ENCODE data around the gene XPR1. TPM values are rescaled to one million over a fixed set of nuclear protein-coding genes. Genes with fewer than 3 reads are reported as not detected.

The XPR1 gene
- total RNA-seq, 1 experiment from 2014 or later = 30.7 TPM

GRCh38 chr1:180626711-180627110 lies 5.1 kb upstream of the XPR1 start:
- BruUV-seq (replicated peaks) = no TSS peak
- Histone ChIP-seq H3K9me3 (ENCODE audit: low read depth, low read length, poor library complexity, severe bottlenecking) (no peaks in the 10 kb centered on the region), H3K36me3 (ENCODE audit: insufficient read depth, low read length, poor library complexity, severe bottlenecking) (no peaks in the 10 kb centered on the region), H3K27ac (ENCODE audit: low read depth, low read length, poor library complexity, severe bottlenecking) (no peak overlapping the region), H3K4me3 (ENCODE audit: low read depth, low read length, poor library complexity, severe bottlenecking) (no peak overlapping the region), H3K27me3 (replicated peaks; ENCODE audit: insufficient read depth, low read depth, low read length, poor library complexity) (no peaks in the 10 kb centered on the region), H3K4me1 (ENCODE audit: insufficient read depth, low read length, poor library complexity, severe bottlenecking) (peaks cover 8% of the 10 kb centered on the region)
- CTCF ChIA-PET = no interaction called here
- POLR2A ChIA-PET (ENCODE audit: low non-redundant PET) = no interaction called here
- DNase-seq (ENCODE audit: low spot score) = no peak
- intact Hi-C loops (cut with micrococcal nuclease; ENCODE audit: unreplicated experiment) = no loop called here
- TF ChIP-seq CTCF (conservative IDR thresholded peaks at IDR 0.05; ENCODE audit: low read depth, low read length) (no peak), EZH2 (IDR thresholded peaks at IDR 0.05; ENCODE audit: borderline replicate concordance, low read depth, low read length, poor library complexity, severe bottlenecking) (no peak)

- H3K27ac ChIP-seq (ENCODE audit: low read depth, low read length, poor library complexity, severe bottlenecking) = no peak overlapping the region
- CTCF ChIA-PET = no interaction called here
- TF ChIP-seq CTCF (conservative IDR thresholded peaks at IDR 0.05; ENCODE audit: low read depth, low read length) = no peak
- no peak for TF ChIP-seq EZH2 (IDR thresholded peaks at IDR 0.05; ENCODE audit: borderline replicate concordance, low read depth, low read length, poor library complexity, severe bottlenecking)
- H3K36me3 ChIP-seq (ENCODE audit: insufficient read depth, low read length, poor library complexity, severe bottlenecking) = no peaks in the 10 kb centered on the region
- POLR2A ChIA-PET (ENCODE audit: low non-redundant PET) = no interaction called here
- BruUV-seq (replicated peaks) = no TSS peak
- intact Hi-C loops (cut with micrococcal nuclease; ENCODE audit: unreplicated experiment) = no loop called here
- H3K4me3 ChIP-seq (ENCODE audit: low read depth, low read length, poor library complexity, severe bottlenecking) = no peak overlapping the region
- no peaks in the 10 kb centered on the region for H3K9me3 ChIP-seq (ENCODE audit: low read depth, low read length, poor library complexity, severe bottlenecking)
- DNase-seq (ENCODE audit: low spot score) = no peak
- peaks cover 8% of the 10 kb centered on the region for H3K4me1 ChIP-seq (ENCODE audit: insufficient read depth, low read length, poor library complexity, severe bottlenecking)
- H3K27me3 ChIP-seq (replicated peaks; ENCODE audit: insufficient read depth, low read depth, low read length, poor library complexity) = no peaks in the 10 kb centered on the region
Observed at GRCh38 chr1:180627411-180627810, 4.4 kb upstream of the XPR1 start.

GRCh38 chr1:180628646-180629045 lies 3.2 kb upstream of the XPR1 start:
- POLR2A ChIA-PET (ENCODE audit: low non-redundant PET) = interaction anchor here (0.7 kb wide), 1 partner anchor 220 kb away, joined by 3 read pairs; no protein-coding TSS in a partner anchor
- Histone ChIP-seq H3K4me3 (ENCODE audit: low read depth, low read length, poor library complexity, severe bottlenecking) (no peak overlapping the region), H3K9me3 (ENCODE audit: low read depth, low read length, poor library complexity, severe bottlenecking) (no peaks in the 10 kb centered on the region), H3K36me3 (ENCODE audit: insufficient read depth, low read length, poor library complexity, severe bottlenecking) (no peaks in the 10 kb centered on the region), H3K4me1 (ENCODE audit: insufficient read depth, low read length, poor library complexity, severe bottlenecking) (peaks cover 18% of the 10 kb centered on the region), H3K27ac (ENCODE audit: low read depth, low read length, poor library complexity, severe bottlenecking) (no peak overlapping the region), H3K27me3 (replicated peaks; ENCODE audit: insufficient read depth, low read depth, low read length, poor library complexity) (no peaks in the 10 kb centered on the region)
- CTCF ChIA-PET = no interaction called here
- BruUV-seq (replicated peaks) = no TSS peak
- no peak for DNase-seq (ENCODE audit: low spot score)
- TF ChIP-seq EZH2 (IDR thresholded peaks at IDR 0.05; ENCODE audit: borderline replicate concordance, low read depth, low read length, poor library complexity, severe bottlenecking) (no peak), CTCF (conservative IDR thresholded peaks at IDR 0.05; ENCODE audit: low read depth, low read length) (no peak)
- intact Hi-C loops (cut with micrococcal nuclease; ENCODE audit: unreplicated experiment) = no loop called here
